DOHH2 (cell line): ENCODE results near the gene PTPN14.

Source experiments
- H3F3A ChIP-seq: fragments of 200-600 bp; sonication (generic), shearing (Covaris generic); 2 replicates; pipeline ENCODE4 v1.6.0; 2016; ENCODE audit warnings: antibody characterized with exemption, mild to moderate bottlenecking; ENCODE audit not compliant: control insufficient read depth, insufficient read depth
- H3K27ac ChIP-seq: fragments of 200-600 bp; sonication (generic); 2 replicates; pipeline ENCODE4 v1.5.1; 2014; ENCODE audit warnings: low read depth, mild to moderate bottlenecking, low read length, moderate library complexity
- H3K27me3 ChIP-seq: fragments of 200-600 bp; sonication (generic); 2 replicates; pipeline ENCODE4 v1.6.1; 2014; ENCODE audit warnings: mild to moderate bottlenecking, low read length, mixed read lengths; ENCODE audit not compliant: control insufficient read depth
- H3K36me3 ChIP-seq: fragments of 200-600 bp; sonication (generic); 2 replicates; pipeline ENCODE4 v1.6.1; 2014; ENCODE audit warnings: mild to moderate bottlenecking, low read length, moderate library complexity, mixed read lengths; ENCODE audit not compliant: control insufficient read depth
- H3K4me1 ChIP-seq: fragments of 200-600 bp; sonication (generic); 2 replicates; pipeline ENCODE4 v1.6.1; 2014; ENCODE audit warnings: mild to moderate bottlenecking, low read length, mixed read lengths; ENCODE audit not compliant: control insufficient read depth
- H3K4me2 ChIP-seq: fragments of 200-600 bp; sonication (generic); 2 replicates; pipeline ENCODE4 v1.6.0; 2014; ENCODE audit warnings: mild to moderate bottlenecking, low read length, moderate library complexity
- H3K4me3 ChIP-seq: fragments of 200-600 bp; sonication (generic); 2 replicates; pipeline ENCODE4 v1.5.1; 2014; ENCODE audit warnings: mild to moderate bottlenecking, low read length, mixed read lengths
- H3K79me2 ChIP-seq: fragments of 200-600 bp; sonication (generic); 2 replicates; pipeline ENCODE4 v1.6.1; 2014; ENCODE audit warnings: mild to moderate bottlenecking, low read length, mixed read lengths; ENCODE audit not compliant: control insufficient read depth
- H3K9me2 ChIP-seq: fragments of 200-600 bp; sonication (generic); replicated peaks from 2 replicates; pipeline ENCODE4 v1.6.1; 2014; ENCODE audit warnings: mild to moderate bottlenecking, low read length, mixed read lengths; ENCODE audit not compliant: control insufficient read depth
- H3K9me3 ChIP-seq: fragments of 200-600 bp; sonication (generic); 2 replicates; pipeline ENCODE4 v1.6.1; 2014; ENCODE audit warnings: antibody characterized with exemption, low read length, mixed read lengths; ENCODE audit not compliant: control insufficient read depth, insufficient read depth
- H4K20me1 ChIP-seq: fragments of 200-600 bp; sonication (generic); 2 replicates; pipeline ENCODE4 v1.6.0; 2014; ENCODE audit warnings: low read depth, mild to moderate bottlenecking, antibody characterized with exemption, low read length, moderate library complexity; ENCODE audit not compliant: control insufficient read depth, insufficient read depth
- EZH2phosphoT487 ChIP-seq: fragments of 200-600 bp; sonication (generic); IDR thresholded peaks from 2 replicates; pipeline ENCODE4 v1.6.1; 2017; ENCODE audit warnings: borderline replicate concordance, mild to moderate bottlenecking, antibody characterized with exemption, low read length, moderate library complexity, mixed read lengths
- TF ChIP-seq, protein P1 (sequence below): fragments of 200-600 bp; sonication (generic); IDR thresholded peaks from one replicate; pipeline ENCODE4 v1.5.1; 2014; ENCODE audit warnings: antibody characterized with exemption, mild to moderate bottlenecking, low read depth, low read length; ENCODE audit not compliant: poor library complexity, severe bottlenecking

Gene PTPN14

DNA sequence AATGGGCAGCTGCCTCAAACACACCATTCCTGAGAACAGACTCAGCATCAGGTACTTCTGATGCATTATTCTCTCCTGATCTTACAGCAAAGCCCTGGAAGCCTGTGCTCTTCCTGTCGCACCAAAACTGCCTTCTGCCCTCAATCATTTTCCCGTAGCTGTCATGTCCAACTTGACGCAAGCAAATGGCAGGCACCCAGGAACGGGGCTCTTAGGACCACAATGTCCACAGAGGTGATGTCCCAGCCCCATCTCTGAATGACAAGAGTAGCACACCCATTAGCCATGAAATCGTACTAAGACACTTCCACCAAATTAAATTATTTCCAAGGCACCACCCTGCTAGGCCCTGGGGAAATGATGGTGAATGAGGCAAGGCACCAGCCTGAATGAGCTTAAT lies 47.1 kb downstream of the PTPN14 start:
- H3K27ac ChIP-seq: no peak overlapping the region
- H3F3A ChIP-seq: no peaks in the 10 kb centered on the region

DNA sequence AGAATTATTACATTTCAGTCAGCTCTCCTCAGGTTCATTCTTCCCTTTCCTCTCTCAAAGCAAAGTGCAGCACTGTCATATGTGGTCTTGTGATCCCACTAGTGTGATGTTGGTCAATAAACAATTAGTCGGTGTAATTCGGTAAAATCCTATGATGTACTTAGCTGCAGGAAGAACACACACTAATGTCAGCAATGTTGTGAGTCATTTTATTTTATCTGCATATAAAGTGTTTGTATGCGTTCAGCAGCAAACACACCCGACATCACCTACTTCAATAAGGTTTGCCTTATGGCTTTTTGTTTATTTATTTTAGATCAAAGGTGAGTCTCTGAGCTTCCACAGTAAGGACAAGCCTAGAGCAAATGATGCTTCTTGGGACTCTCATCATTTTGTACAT lies 47.8 kb downstream of the PTPN14 start:
- Histone ChIP-seq H3K79me2 (no peaks in the 10 kb centered on the region), H3K27ac (no peak overlapping the region), H3K9me2 (no peaks in the 10 kb centered on the region), H3K4me1 (no peaks in the 10 kb centered on the region), H3K36me3 (no peaks in the 10 kb centered on the region), H3K9me3 (no peaks in the 10 kb centered on the region), H3K4me3 (no peak overlapping the region), H3K27me3 (no peaks in the 10 kb centered on the region), H4K20me1 (no peaks in the 10 kb centered on the region), H3K4me2 (no peak overlapping the region), H3F3A (no peaks in the 10 kb centered on the region)
- TF ChIP-seq EZH2phosphoT487: no peak
- TF ChIP-seq, protein P1, sequence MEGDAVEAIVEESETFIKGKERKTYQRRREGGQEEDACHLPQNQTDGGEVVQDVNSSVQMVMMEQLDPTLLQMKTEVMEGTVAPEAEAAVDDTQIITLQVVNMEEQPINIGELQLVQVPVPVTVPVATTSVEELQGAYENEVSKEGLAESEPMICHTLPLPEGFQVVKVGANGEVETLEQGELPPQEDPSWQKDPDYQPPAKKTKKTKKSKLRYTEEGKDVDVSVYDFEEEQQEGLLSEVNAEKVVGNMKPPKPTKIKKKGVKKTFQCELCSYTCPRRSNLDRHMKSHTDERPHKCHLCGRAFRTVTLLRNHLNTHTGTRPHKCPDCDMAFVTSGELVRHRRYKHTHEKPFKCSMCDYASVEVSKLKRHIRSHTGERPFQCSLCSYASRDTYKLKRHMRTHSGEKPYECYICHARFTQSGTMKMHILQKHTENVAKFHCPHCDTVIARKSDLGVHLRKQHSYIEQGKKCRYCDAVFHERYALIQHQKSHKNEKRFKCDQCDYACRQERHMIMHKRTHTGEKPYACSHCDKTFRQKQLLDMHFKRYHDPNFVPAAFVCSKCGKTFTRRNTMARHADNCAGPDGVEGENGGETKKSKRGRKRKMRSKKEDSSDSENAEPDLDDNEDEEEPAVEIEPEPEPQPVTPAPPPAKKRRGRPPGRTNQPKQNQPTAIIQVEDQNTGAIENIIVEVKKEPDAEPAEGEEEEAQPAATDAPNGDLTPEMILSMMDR: no peak

More for the DNA sequence above, 47.1 kb downstream of the PTPN14 start:
- H3K9me3 ChIP-seq: no peaks in the 10 kb centered on the region
- TF ChIP-seq EZH2phosphoT487: no peak
- TF ChIP-seq, protein P1: no peak
- H3K27me3 ChIP-seq: no peaks in the 10 kb centered on the region
- no peaks in the 10 kb centered on the region for H3K9me2 ChIP-seq
- no peaks in the 10 kb centered on the region for H3K36me3 ChIP-seq
- H3K4me3 ChIP-seq: no peak overlapping the region
- no peaks in the 10 kb centered on the region for H3K4me1 ChIP-seq
- no peaks in the 10 kb centered on the region for H4K20me1 ChIP-seq
- H3K79me2 ChIP-seq: no peaks in the 10 kb centered on the region
- no peak overlapping the region for H3K4me2 ChIP-seq

DNA sequence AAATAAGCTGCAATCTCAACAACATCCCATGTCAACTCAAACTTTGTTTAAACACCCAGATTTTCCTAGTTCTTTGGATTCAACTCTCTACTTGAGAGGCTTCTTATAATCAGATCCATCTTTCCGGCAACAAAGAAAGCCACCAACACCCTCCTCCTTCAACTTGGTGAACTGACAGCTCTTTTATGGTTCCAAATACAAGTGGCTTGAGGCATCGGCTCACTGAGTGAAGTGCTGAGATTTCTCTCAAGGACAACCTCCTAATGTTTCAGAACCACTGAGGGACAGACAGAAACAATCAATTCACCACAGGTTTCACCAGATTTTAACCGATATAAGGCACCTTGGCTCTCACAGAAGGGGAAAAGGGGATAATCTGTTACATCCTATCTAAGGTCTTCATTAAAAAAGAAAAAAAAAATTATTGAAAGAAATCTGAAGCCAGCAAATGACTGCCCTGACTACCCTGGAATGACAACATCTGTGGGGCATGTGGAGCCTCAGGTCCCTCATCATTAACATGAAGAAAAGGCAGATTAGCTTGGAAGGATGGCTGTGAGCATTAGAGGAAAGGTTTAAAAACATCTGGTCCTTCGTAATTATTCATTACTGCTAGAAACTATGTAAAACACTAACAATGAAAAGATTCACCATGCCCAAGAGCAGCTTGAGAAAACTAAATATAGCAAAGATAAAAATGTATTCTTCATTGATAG lies 50.9 kb downstream of the PTPN14 start:
- Histone ChIP-seq H3K79me2 (no peaks in the 10 kb centered on the region), H3K4me3 (no peak overlapping the region), H3K27me3 (no peaks in the 10 kb centered on the region), H3F3A (no peaks in the 10 kb centered on the region), H4K20me1 (no peaks in the 10 kb centered on the region), H3K4me2 (no peak overlapping the region), H3K4me1 (no peaks in the 10 kb centered on the region), H3K36me3 (no peaks in the 10 kb centered on the region), H3K9me2 (no peaks in the 10 kb centered on the region), H3K9me3 (no peaks in the 10 kb centered on the region), H3K27ac (no peak overlapping the region)
- TF ChIP-seq EZH2phosphoT487: no peak
- TF ChIP-seq, protein P1: no peak
